VCaP (cell line): ENCODE measurements around the gene BAAT.

Source experiments
- H3K27ac ChIP-seq: fragments of 450-650 bp; 2 replicates; pipeline ENCODE4 v1.5.1; 2017
- CTCF ChIP-seq: fragments of 450-650 bp; conservative IDR thresholded peaks from 2 replicates; pipeline ENCODE4 v1.5.1; 2017; ENCODE audit warnings: mild to moderate bottlenecking, moderate library complexity

Gene BAAT

GRCh38 chr9:101356619-101357018 is 28.2 kb downstream of the BAAT start:
- TF ChIP-seq CTCF, result no peak
- H3K27ac ChIP-seq, result no peak overlapping the region

GRCh38 chr9:101354765-101355708 is 29.8 kb downstream of the BAAT start:
- TF ChIP-seq CTCF, result no peak

GRCh38 chr9:101354143-101354764 is 30.6 kb downstream of the BAAT start:
- H3K27ac ChIP-seq, result peak overlapping the region; percentile 67
- TF ChIP-seq CTCF, result no peak

More at GRCh38 chr9:101354765-101355708, 29.8 kb downstream of the BAAT start:
- peak overlapping the region; percentile 67; the same call in 1 of the 2 replicates for H3K27ac ChIP-seq

- H3K27ac ChIP-seq, result peak overlapping the region; percentile 67
- TF ChIP-seq CTCF, result no peak
Measured at GRCh38 chr9:101353683-101354082, 31.1 kb downstream of the BAAT start.

- peak overlapping the region; percentile 67 for H3K27ac ChIP-seq
- TF ChIP-seq CTCF, result no peak
Measured at GRCh38 chr9:101352892-101353463, 31.8 kb downstream of the BAAT start.

GRCh38 chr9:101350285-101350684 is 34.5 kb downstream of the BAAT start:
- H3K27ac ChIP-seq, result no peak overlapping the region
- no peak for TF ChIP-seq CTCF

GRCh38 chr9:101342595-101342994 is 42.2 kb downstream of the BAAT start:
- TF ChIP-seq CTCF, result no peak
- no peak overlapping the region for H3K27ac ChIP-seq
